Subcutaneous abdominal adipose tissue (tissue), 5 donors: ENCODE measurements around the gene USF2.

Experiments used
- H3K27ac ChIP-seq: one replicate; pipeline ENCODE4 v1.7.0; 2013; ENCODE audit warnings: low read depth, mild to moderate bottlenecking, inconsistent platforms, low read length, moderate library complexity
- H3K27me3 ChIP-seq, 5 donors: one replicate each; pipeline ENCODE4 v1.7.0; 2013; ENCODE audit warnings: low read length in 5 of 5, inconsistent platforms in 1 of 5; ENCODE audit not compliant: control insufficient read depth in 5 of 5, insufficient read depth in 4 of 5
- H3K36me3 ChIP-seq, 5 donors: one replicate each; pipeline ENCODE4 v1.7.0; 2013; ENCODE audit warnings: low read length in 5 of 5; ENCODE audit not compliant: control insufficient read depth in 5 of 5, insufficient read depth in 5 of 5
- H3K4me1 ChIP-seq, 5 donors: one replicate each; pipeline ENCODE4 v1.7.0; 2013; ENCODE audit warnings: low read length in 5 of 5, mild to moderate bottlenecking in 3 of 5, moderate library complexity in 1 of 5; ENCODE audit not compliant: control insufficient read depth in 5 of 5, insufficient read depth in 5 of 5
- H3K4me3 ChIP-seq, 5 donors: one replicate each; pipeline ENCODE4 v1.7.0; 2013; ENCODE audit warnings: low read length in 5 of 5, low read depth in 1 of 5
- H3K9ac ChIP-seq, 5 donors: one replicate each; pipeline ENCODE4 v1.7.0; 2013; ENCODE audit warnings: low read length in 5 of 5, mild to moderate bottlenecking in 4 of 5, moderate library complexity in 3 of 5
- H3K9me3 ChIP-seq, 5 donors: one replicate each; pipeline ENCODE4 v1.7.0; 2013; ENCODE audit warnings: low read length in 5 of 5; ENCODE audit not compliant: control insufficient read depth in 5 of 5
- donor health status: healthy.
- donor health status: healthy.
- donor health status: healthy.
- donor health status: healthy.
- donor health status: healthy.

Gene USF2

GRCh38 chr19:35254341-35255297, 14.1 kb upstream of the USF2 start:
- Histone ChIP-seq H3K27ac (no peak overlapping the region), H3K4me3 (no peak overlapping the region), H3K27me3 (peaks cover 12 to 23% (median 18%) of the 10 kb centered on the region in 5 donors), H3K9me3 (no peaks in the 10 kb centered on the region), H3K4me1 (peaks cover 0 to 33% (median 0%) of the 10 kb centered on the region in 5 donors), H3K36me3 (peaks cover 0 to 5% (median 0%) of the 10 kb centered on the region in 5 donors), H3K9ac (no peak overlapping the region)

DNA sequence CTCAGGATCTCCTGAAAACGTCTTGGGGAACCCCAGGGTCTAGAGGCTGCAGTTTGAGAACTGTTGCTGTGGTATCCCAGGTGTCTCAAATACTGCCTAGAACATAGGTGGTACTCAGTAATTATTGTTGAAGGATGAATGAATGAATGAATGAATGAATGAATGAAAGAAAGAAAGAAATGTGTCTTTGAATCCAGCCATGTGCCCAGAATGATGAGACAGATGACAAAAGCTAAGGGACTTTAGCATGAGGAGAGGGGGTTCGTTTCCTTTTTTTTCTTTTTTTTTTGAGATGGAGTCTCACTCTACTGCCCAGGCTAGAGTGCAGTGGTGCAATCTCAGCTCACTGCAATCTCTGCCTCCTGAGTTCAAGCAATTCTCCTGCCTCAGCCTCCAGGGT, 12.2 kb upstream of the USF2 start:
- Histone ChIP-seq H3K4me3 (no peak overlapping the region), H3K27me3 (peaks cover 4 to 15% (median 12%) of the 10 kb centered on the region in 5 donors), H3K4me1 (peaks cover 0 to 29% (median 0%) of the 10 kb centered on the region in 5 donors), H3K9me3 (no peaks in the 10 kb centered on the region), H3K9ac (no peak overlapping the region), H3K36me3 (no peaks in the 10 kb centered on the region), H3K27ac (no peak overlapping the region)

DNA sequence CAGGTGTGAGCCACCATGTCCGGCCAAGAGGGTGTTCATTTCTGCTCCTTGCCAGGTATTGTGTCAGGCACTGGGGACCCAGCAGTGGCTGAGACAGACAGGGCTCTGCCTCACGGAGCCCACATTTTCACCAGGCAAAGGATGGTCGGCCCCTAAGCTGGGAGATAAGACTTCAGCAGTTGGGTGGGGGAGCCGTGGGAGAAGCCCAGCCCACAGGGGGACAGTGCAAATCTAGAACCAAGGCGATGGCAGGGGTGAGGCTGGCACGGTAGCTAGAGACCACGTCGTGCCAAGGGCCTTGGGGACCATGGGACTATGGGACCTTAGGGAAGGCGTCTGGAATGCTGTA, 11.7 kb upstream of the USF2 start:
- no peak overlapping the region for H3K4me3 ChIP-seq
- no peak overlapping the region for H3K9ac ChIP-seq
- peaks cover 4 to 15% (median 12%) of the 10 kb centered on the region in 5 donors for H3K27me3 ChIP-seq
- no peak overlapping the region for H3K27ac ChIP-seq
- no peaks in the 10 kb centered on the region for H3K36me3 ChIP-seq
- peaks cover 0 to 29% (median 0%) of the 10 kb centered on the region in 5 donors for H3K4me1 ChIP-seq
- H3K9me3 ChIP-seq: no peaks in the 10 kb centered on the region

DNA sequence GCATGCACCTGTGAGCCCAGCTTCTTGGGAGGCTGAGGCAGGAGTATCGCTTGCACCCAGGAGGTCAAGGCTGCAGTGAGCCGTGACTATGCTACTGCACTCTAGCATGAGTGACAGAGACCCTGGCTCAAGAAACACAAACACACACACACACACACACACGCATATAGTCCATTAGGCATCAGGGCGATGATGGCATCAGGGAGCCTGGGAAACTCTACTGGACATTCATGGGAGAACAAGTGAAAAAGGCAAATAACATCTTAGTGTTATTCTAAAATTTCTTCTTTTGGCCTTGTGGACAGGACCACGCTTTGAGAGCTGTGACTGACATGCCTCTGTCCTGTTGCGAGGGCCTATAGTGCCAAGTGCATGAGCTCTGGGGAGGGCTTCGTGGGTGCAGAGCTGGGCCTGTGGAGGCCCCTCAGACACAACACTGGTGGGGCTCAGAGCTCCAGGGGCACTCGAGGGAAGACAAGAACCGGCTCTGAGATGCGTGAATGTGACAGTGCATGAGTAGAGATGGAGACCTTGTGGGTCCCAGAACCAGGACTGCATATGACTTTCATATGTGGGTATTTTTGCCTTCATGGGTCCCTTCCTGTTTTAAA, 8.0 kb upstream of the USF2 start:
- Histone ChIP-seq H3K27me3 (peaks cover 4 to 15% (median 12%) of the 10 kb centered on the region in 5 donors), H3K9me3 (no peaks in the 10 kb centered on the region), H3K36me3 (peaks cover 0 to 4% (median 0%) of the 10 kb centered on the region in 5 donors)

DNA sequence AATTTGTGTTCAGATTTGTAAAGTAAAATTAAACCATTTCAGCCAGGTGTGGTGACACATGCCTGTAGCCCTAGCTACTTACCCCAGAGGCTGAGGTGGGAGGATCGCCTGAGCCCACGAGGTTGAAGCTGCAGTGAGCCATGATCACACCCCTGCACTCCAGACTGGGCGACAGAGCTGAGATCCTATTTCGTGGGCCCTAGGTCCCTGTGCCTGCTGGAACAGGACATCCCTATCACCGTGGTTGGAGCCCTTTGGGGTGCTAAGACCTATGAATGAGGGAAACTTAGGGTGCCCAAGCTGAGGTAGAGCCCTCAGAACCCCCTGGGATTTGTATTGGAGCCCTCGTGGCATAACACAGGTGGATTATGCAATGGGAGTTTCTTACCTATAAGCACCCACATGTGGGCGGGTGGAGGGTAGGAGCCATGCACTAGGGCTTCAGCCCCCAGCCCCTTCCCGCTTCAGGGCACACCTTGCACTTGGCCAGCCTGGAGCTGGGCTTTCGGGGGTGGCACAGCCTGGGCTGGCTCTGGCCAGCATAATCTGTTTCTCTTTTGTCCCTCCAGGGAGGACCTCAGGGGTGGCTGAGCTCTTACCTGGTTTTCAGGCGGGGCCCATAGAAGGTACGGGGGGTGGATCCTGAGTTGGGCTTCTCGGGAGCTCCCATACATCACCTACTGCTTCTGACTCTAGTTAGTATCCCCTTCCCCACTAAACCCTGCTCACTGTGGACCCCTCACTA, 7.2 kb upstream of the USF2 start:
- Histone ChIP-seq H3K4me1 (peaks cover 2 to 36% (median 24%) of the 10 kb centered on the region in 5 donors), H3K27ac (no peak overlapping the region), H3K27me3 (peaks cover 4 to 15% (median 12%) of the 10 kb centered on the region in 5 donors), H3K36me3 (peaks cover 0 to 4% (median 0%) of the 10 kb centered on the region in 5 donors), H3K9me3 (no peaks in the 10 kb centered on the region), H3K9ac (no peak overlapping the region), H3K4me3 (no peak overlapping the region)

More for the DNA sequence above, 8.0 kb upstream of the USF2 start:
- H3K9ac ChIP-seq: no peak overlapping the region
- H3K4me3 ChIP-seq: no peak overlapping the region
- H3K4me1 ChIP-seq: peaks cover 2 to 30% (median 16%) of the 10 kb centered on the region in 5 donors
- no peak overlapping the region for H3K27ac ChIP-seq

DNA sequence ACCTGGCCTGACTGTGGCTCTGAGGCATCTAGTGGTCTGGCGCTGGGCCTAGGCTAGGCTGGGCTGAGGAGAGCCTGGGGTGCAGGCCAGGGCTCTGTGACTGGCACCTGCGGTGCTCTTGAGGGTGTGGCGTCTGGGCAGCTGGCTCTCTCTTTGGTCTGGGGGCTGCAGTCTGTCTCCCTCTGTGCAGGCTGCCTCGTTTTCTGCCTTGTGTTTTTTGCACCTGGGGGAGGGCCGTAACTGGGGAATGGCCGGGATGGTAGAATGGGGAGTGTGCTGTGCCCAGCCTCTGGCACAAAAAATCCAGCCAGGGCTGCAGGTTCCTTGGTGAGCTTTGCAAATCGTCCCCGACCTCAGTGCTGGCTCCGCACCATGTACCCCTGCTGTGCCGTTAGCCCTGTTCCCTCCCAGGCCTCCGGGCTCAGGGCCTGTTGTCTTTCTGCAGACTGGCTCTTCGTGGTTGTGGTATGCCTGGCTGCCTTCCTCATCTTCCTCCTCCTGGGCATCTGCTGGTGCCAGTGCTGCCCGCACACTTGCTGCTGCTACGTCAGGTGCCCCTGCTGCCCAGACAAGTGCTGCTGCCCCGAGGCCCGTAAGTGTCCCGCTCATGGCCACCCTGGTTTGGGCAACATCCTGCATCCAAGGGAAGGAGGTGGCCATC, 6.5 kb upstream of the USF2 start:
- H3K27me3 ChIP-seq: peaks cover 4 to 12% (median 9%) of the 10 kb centered on the region in 5 donors
- no peak overlapping the region for H3K9ac ChIP-seq
- no peak overlapping the region for H3K4me3 ChIP-seq
- peaks cover 0 to 4% (median 0%) of the 10 kb centered on the region in 5 donors for H3K36me3 ChIP-seq
- no peaks in the 10 kb centered on the region for H3K9me3 ChIP-seq
- no peak overlapping the region for H3K27ac ChIP-seq
- peaks cover 4 to 41% (median 31%) of the 10 kb centered on the region in 5 donors for H3K4me1 ChIP-seq

DNA sequence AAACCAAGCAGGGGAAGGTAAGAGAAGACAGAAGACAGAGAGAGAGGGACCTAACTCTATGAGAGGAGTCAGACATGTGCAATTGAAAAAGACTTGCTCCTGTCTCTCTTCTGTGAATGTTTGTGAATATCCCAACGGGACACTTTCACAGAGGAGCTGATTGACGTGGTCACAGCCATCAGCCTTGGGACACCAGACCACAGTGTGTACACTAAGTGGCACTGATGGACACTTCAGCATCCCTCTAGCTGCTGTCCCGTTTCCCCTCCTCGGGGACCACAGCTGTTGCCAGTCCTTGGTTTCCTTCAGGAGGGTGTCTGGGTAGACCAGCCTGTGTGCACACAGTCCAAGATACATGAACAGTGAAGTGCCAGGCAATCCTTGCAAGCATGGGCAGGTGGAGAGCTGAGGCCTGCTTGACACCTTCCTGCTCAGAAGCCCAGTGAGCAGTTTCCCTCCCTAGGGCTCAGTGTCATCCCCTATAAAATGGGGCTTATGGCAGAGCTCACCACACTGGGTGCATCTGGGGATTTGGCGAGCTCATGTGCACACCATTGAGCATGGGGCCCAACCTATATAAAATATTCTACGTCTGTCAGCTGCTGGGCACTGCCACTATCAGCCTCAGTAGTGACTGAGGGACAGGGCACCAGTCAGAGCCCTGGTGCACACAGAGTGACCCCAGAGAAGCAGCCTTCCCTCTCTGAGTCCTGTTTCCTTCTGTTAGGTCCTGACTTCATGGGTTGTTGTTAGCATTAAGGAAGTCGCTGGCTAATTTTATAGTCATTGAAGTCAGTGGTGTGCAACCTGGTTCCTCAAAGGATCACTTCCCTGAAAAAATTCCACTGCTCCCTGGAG, 4.3 kb upstream of the USF2 start:
- Histone ChIP-seq H3K27me3 (no peaks in the 10 kb centered on the region), H3K4me3 (no peak overlapping the region), H3K9ac (no peak overlapping the region), H3K27ac (no peak overlapping the region), H3K4me1 (peaks cover 4 to 39% (median 34%) of the 10 kb centered on the region in 5 donors), H3K9me3 (no peaks in the 10 kb centered on the region), H3K36me3 (peaks cover 0 to 4% (median 0%) of the 10 kb centered on the region in 5 donors)

- Histone ChIP-seq H3K9me3 (no peaks in the 10 kb centered on the region), H3K4me1 (peaks cover 4 to 46% (median 42%) of the 10 kb centered on the region in 5 donors), H3K27me3 (no peaks in the 10 kb centered on the region), H3K36me3 (peaks cover 0 to 7% (median 3%) of the 10 kb centered on the region in 5 donors), H3K4me3 (no peak overlapping the region), H3K27ac (no peak overlapping the region), H3K9ac (no peak overlapping the region)
Observed at GRCh38 chr19:35265126-35265899, 3.4 kb upstream of the USF2 start.
